SK-N-SH (cell line): ENCODE results near the gene MUC12. TPM values are rescaled to one million over a fixed set of nuclear protein-coding genes. Genes with fewer than 3 reads are reported as not detected.

ENCODE experiments used
- CTCF ChIA-PET: fragments of 300-600, 350-600 bp; formaldehyde crosslinking; extraction: SDS; loops from one replicate; lab custom pipeline; 2021; lab: Yijun Ruan, JAX
- POLR2A ChIA-PET: fragments of 350-600 bp; sonication (Branson Sonifier 250); formaldehyde crosslinking; extraction: SDS; loops from one replicate; lab custom pipeline; 2020; ENCODE audit warnings: antibody characterized with exemption, inconsistent platforms; lab: Yijun Ruan, JAX
- DNase-seq: peaks from one replicate; pipeline ENCODE4 v3.0.0; 2012
- H2AFZ ChIP-seq: fragments of 200-600 bp; sonication (generic); 2 replicates; pipeline ENCODE4 v1.8.1; 2016; ENCODE audit warnings: antibody characterized with exemption, mild to moderate bottlenecking, low read depth
- H3F3A ChIP-seq: fragments of 200-600 bp; sonication (generic); replicated peaks from 2 replicates; pipeline ENCODE3; 2016; ENCODE audit warnings: antibody characterized with exemption, mild to moderate bottlenecking; ENCODE audit not compliant: insufficient read depth
- H3K27ac ChIP-seq, 2 experiments: fragments of 200-500 bp in 1 of 2; fragments of 200-600 bp in 1 of 2; sonication (Bioruptor generic) in 1 of 2; sonication (generic), shearing (Covaris generic) in 1 of 2; 2 replicates each; pipeline versions ENCODE4 v1.5.1 to v1.6.1; 2014 to 2016; ENCODE audit warnings: low read depth in 2 of 2, inconsistent platforms in 1 of 2, low read length in 1 of 2, mild to moderate bottlenecking in 1 of 2, mixed read lengths in 1 of 2
- H3K27me3 ChIP-seq: fragments of 200-600 bp; sonication (generic), shearing (Covaris generic); 2 replicates; pipeline ENCODE4 v1.6.1; 2016; ENCODE audit warnings: mixed run types; ENCODE audit not compliant: insufficient read depth
- H3K36me3 ChIP-seq, 2 experiments: fragments of 200-500 bp in 1 of 2; fragments of 200-600 bp in 1 of 2; sonication (Bioruptor generic) in 1 of 2; sonication (generic) in 1 of 2; replicated peaks in 1 of 2; 2 replicates each; pipeline versions ENCODE3 to v1.5.1; 2014 to 2016; ENCODE audit warnings: low read length in 1 of 2, mild to moderate bottlenecking in 1 of 2; ENCODE audit not compliant: insufficient read depth in 2 of 2, control insufficient read depth in 1 of 2
- H3K4me1 ChIP-seq, 2 experiments: fragments of 200-500 bp in 1 of 2; fragments of 200-600 bp in 1 of 2; sonication (Bioruptor generic) in 1 of 2; sonication (generic), shearing (Covaris generic) in 1 of 2; 2 replicates each; pipeline versions ENCODE4 v1.5.1 to v1.6.1; 2014 to 2016; ENCODE audit warnings: low read depth in 1 of 2, low read length in 1 of 2, mixed run types in 1 of 2; ENCODE audit not compliant: insufficient read depth in 2 of 2, control insufficient read depth in 1 of 2
- H3K4me2 ChIP-seq: fragments of 200-600 bp; sonication (generic), shearing (Covaris generic); 2 replicates; pipeline ENCODE4 v1.6.1; 2017; ENCODE audit warnings: mixed run types
- H3K4me3 ChIP-seq, 2 experiments: fragments of 200-500 bp in 1 of 2; fragments of 200-600 bp in 1 of 2; sonication (Bioruptor generic) in 1 of 2; sonication (generic), shearing (Covaris generic) in 1 of 2; 2 replicates each; pipeline versions ENCODE4 v1.5.1 to v1.8.1; 2014 to 2016; ENCODE audit warnings: low read depth in 2 of 2, inconsistent platforms in 1 of 2, low read length in 1 of 2, mild to moderate bottlenecking in 1 of 2, mixed read lengths in 1 of 2, moderate library complexity in 1 of 2
- H3K79me2 ChIP-seq: fragments of 200-600 bp; sonication (generic); 2 replicates; pipeline ENCODE4 v1.8.1; 2017; ENCODE audit warnings: mild to moderate bottlenecking; ENCODE audit not compliant: insufficient read depth
- H3K9ac ChIP-seq: fragments of 200-600 bp; sonication (generic); 2 replicates; pipeline ENCODE4 v1.6.1; 2017; ENCODE audit warnings: mixed run types
- H3K9me2 ChIP-seq: fragments of 200-600 bp; sonication (generic); 2 replicates; pipeline ENCODE4 v1.6.1; 2017; ENCODE audit warnings: mixed run types
- H3K9me3 ChIP-seq: fragments of 200-600 bp; sonication (generic); 2 replicates; pipeline ENCODE4 v1.6.1; 2017; ENCODE audit warnings: mixed run types, mild to moderate bottlenecking, moderate library complexity
- H4K20me1 ChIP-seq: fragments of 200-600 bp; sonication (generic); 2 replicates; pipeline ENCODE4 v1.6.1; 2017; ENCODE audit warnings: mild to moderate bottlenecking, mixed run types; ENCODE audit not compliant: insufficient read depth
- EP300 ChIP-seq, 2 experiments: IDR thresholded peaks; 2 replicates each; pipeline versions ENCODE4 v1.4.0 to v1.6.1; 2012; ENCODE audit warnings: borderline replicate concordance in 1 of 2, low read depth in 1 of 2, low read length in 1 of 2
- FOSL2 ChIP-seq: IDR thresholded peaks from 2 replicates; pipeline ENCODE4 v1.4.0; 2012; ENCODE audit warnings: low read depth, mild to moderate bottlenecking, moderate library complexity, borderline replicate concordance
- JUND ChIP-seq: IDR thresholded peaks from 2 replicates; pipeline ENCODE4 v1.4.0; 2012
- SIN3A ChIP-seq: IDR thresholded peaks from 2 replicates; pipeline ENCODE4 v1.6.1; 2012; ENCODE audit warnings: low read depth, mild to moderate bottlenecking, low read length, moderate library complexity, borderline replicate concordance
- SMC3 ChIP-seq: IDR thresholded peaks from 2 replicates; pipeline ENCODE4 v1.6.1; 2012; ENCODE audit warnings: low read depth, low read length, improper control_type of control experiment
- USF1 ChIP-seq: IDR thresholded peaks from 2 replicates; pipeline ENCODE4 v1.4.0; 2012; ENCODE audit warnings: low read depth, borderline replicate concordance
- YY1 ChIP-seq: IDR thresholded peaks from 2 replicates; pipeline ENCODE4 v1.4.0; 2012; ENCODE audit warnings: low read depth, mild to moderate bottlenecking
- WGBS: methylation state at CpG from one replicate; pipeline ENCODE4 v1.1.6; 2017; ENCODE audit warnings: low lambda C conversion rate; 5-methylcytosine and 5-hydroxymethylcytosine counted together
- polyA plus RNA-seq, 3 experiments: library from polyadenylated mRNA; depleted of rRNA; stranded (reverse); fragments of >200 nt; gene quantifications; 2 replicates each; pipeline ENCODE4 v1.2.3, GENCODE V29; 2012
- small RNA-seq, 7 experiments: library from RNA; depleted of rRNA; stranded (forward); fragments of <200 nt; gene quantifications; one replicate each; pipeline ENCODE3, GENCODE V24; 2012

MUC12 gene
- polyA plus RNA-seq, 1 of the 3 experiments (the other 2 are of a cell fraction), result not detected

DNA sequence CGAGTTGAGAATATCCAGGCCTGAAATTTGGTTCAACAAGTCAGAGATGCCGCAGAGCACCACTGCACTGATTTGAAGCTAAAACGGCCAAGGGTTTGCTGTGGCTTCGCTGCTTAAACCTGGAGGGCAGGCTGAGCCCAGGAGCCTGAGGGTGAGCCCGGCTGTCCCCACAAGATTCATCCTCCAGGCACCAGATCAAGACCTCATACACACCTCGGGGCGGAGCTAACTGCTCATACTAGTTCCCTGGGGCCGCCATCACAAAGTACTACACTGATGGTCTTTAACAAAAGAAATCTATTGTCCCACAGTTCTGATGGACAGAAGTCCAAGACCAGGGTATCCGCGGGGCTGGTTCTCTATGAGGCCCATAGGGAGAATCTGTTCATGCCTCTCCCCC is 99.0 kb downstream of the MUC12 start:
- DNase-seq, result no peak
- 65% methylated on average over 10 of the region's 10 CpGs for WGBS
- no peaks in the 10 kb centered on the region for H3F3A ChIP-seq

More for the DNA sequence above, 99.0 kb downstream of the MUC12 start:
- Histone ChIP-seq H3K79me2 (no peaks in the 10 kb centered on the region), H3K4me3 (no peak overlapping the region), H3K4me2 (no peak overlapping the region), H3K9me3 (no peaks in the 10 kb centered on the region)
- no peak for TF ChIP-seq SMC3
- TF ChIP-seq EP300 (IDR thresholded peaks at IDR 0.05; ENCODE audit: borderline replicate concordance in 1 of 2, low read depth in 1 of 2, low read length in 1 of 2), result no peak
- TF ChIP-seq SIN3A, result no peak
- no peak for TF ChIP-seq USF1
- no peak for TF ChIP-seq FOSL2
- TF ChIP-seq YY1, result no peak
- TF ChIP-seq JUND, result no peak
- TF ChIP-seq, all 33 proteins: peak for 0
- no peaks in the 10 kb centered on the region for H4K20me1 ChIP-seq
- no peaks in the 10 kb centered on the region for H3K9me2 ChIP-seq
- H3K27ac ChIP-seq, result no peak overlapping the region
- H3K27me3 ChIP-seq, result peaks cover 63% of the 10 kb centered on the region
- no peak overlapping the region for H2AFZ ChIP-seq
- no peaks in the 10 kb centered on the region for H3K4me1 ChIP-seq
- POLR2A ChIA-PET, result no interaction called here
- no peak overlapping the region for H3K9ac ChIP-seq
- H3K36me3 ChIP-seq, result no peaks in the 10 kb centered on the region
- CTCF ChIA-PET, result interaction anchor here (0.9 to 3.9 kb wide), 5 partner anchors 9 to 217 kb away, joined by 3 to 22 read pairs (median 4); partner anchors contain the start of genes MUC17 and SLC12A9

Small RNA genes within 50 kb of the gene (small RNA-seq; reads per million reads assigned to genes)
- gene RPS29P15, result 0 reads per million in 7 experiments

Other genes starting within 250 kb of the MUC12 start
- not detected in 2 replicates for gene EPO, start 249.1 kb upstream of the MUC12 start, polyA plus RNA-seq (2012; rRNA removed)
- gene ZAN, start 236.0 kb upstream of the MUC12 start, polyA plus RNA-seq (2012; rRNA removed), result not detected in 2 replicates
- gene EPHB4, start 142.0 kb upstream of the MUC12 start, polyA plus RNA-seq (2012; rRNA removed), result 51.1 and 64.4 TPM in 2 replicates
- gene SLC12A9, start 116.9 kb upstream of the MUC12 start, polyA plus RNA-seq (2012; rRNA removed), result 29.7 and 31.0 TPM in 2 replicates
- 6.4 and 6.5 TPM in 2 replicates for gene TRIP6, start 102.2 kb upstream of the MUC12 start, polyA plus RNA-seq (2012; rRNA removed)
- 76.5 and 92.7 TPM in 2 replicates for gene SRRT, start 94.5 kb upstream of the MUC12 start, polyA plus RNA-seq (2012; rRNA removed)
- gene UFSP1, start 79.8 kb upstream of the MUC12 start, polyA plus RNA-seq (2012; rRNA removed), result 4.5 and 5.6 TPM in 2 replicates
- 1.8 and 2.1 TPM in 2 replicates for gene ACHE, start 73.7 kb upstream of the MUC12 start, polyA plus RNA-seq (2012; rRNA removed)
- 0.03 and 0.11 TPM in 2 replicates for gene MUC3A, start 20.0 kb upstream of the MUC12 start, polyA plus RNA-seq (2012; rRNA removed)
- not detected in 2 replicates for gene MUC17, start 50.5 kb downstream of the MUC12 start, polyA plus RNA-seq (2012; rRNA removed)
- 2.5 and 2.9 TPM in 2 replicates for gene TRIM56, start 115.9 kb downstream of the MUC12 start, polyA plus RNA-seq (2012; rRNA removed)
- gene SERPINE1, start 157.5 kb downstream of the MUC12 start, polyA plus RNA-seq (2012; rRNA removed), result 4,174 and 5,753 TPM in 2 replicates
- 616 and 704 TPM in 2 replicates for gene AP1S1, start 184.9 kb downstream of the MUC12 start, polyA plus RNA-seq (2012; rRNA removed)
- 17.4 and 54.3 TPM in 2 replicates for gene VGF, start 196.0 kb downstream of the MUC12 start, polyA plus RNA-seq (2012; rRNA removed)
- gene NAT16, start 210.7 kb downstream of the MUC12 start, polyA plus RNA-seq (2012; rRNA removed), result 0.64 and 0.68 TPM in 2 replicates
- gene MOGAT3, start 231.5 kb downstream of the MUC12 start, polyA plus RNA-seq (2012; rRNA removed), result not detected in 2 replicates
- 134 and 276 TPM in 2 replicates for gene PLOD3, start 248.0 kb downstream of the MUC12 start, polyA plus RNA-seq (2012; rRNA removed)
- gene ZNHIT1, start 248.6 kb downstream of the MUC12 start, polyA plus RNA-seq (2012; rRNA removed), result 71.6 and 101 TPM in 2 replicates